ENCODE measurements around the gene NR2C2.

NR2C2 gene

GRCh38 chr3:15023249-15023648 lies 75.9 kb downstream of the NR2C2 start:
- no peak for DNase-seq (ENCODE audit: low read depth)

GRCh38 chr3:15023719-15024118 lies 76.3 kb downstream of the NR2C2 start:
- DNase-seq (ENCODE audit: low read depth) = no peak

GRCh38 chr3:15029625-15030024 lies 82.2 kb downstream of the NR2C2 start:
- DNase-seq (ENCODE audit: low read depth) = no peak

GRCh38 chr3:15032650-15033049 lies 85.3 kb downstream of the NR2C2 start:
- DNase-seq (ENCODE audit: low read depth) = no peak

GRCh38 chr3:15033103-15033502 lies 85.7 kb downstream of the NR2C2 start:
- no peak for DNase-seq (ENCODE audit: low read depth)

GRCh38 chr3:15038306-15038705 lies 90.9 kb downstream of the NR2C2 start:
- DNase-seq (ENCODE audit: low read depth) = no peak

GRCh38 chr3:15040844-15041243 lies 93.5 kb downstream of the NR2C2 start:
- DNase-seq (ENCODE audit: low read depth) = no peak

GRCh38 chr3:15041950-15042349 lies 94.6 kb downstream of the NR2C2 start:
- DNase-seq (ENCODE audit: low read depth) = no peak

- no peak for DNase-seq (ENCODE audit: low read depth)
These were observed 95.6 kb downstream of the NR2C2 start for GRCh38 chr3:15042936-15043335.

- no peak for DNase-seq (ENCODE audit: low read depth)
These were observed 96.2 kb downstream of the NR2C2 start for GRCh38 chr3:15043408-15044171.

- no peak for DNase-seq (ENCODE audit: low read depth)
These were observed 96.9 kb downstream of the NR2C2 start for GRCh38 chr3:15044326-15044725.

- no peak for DNase-seq (ENCODE audit: low read depth)
These were observed 98.3 kb downstream of the NR2C2 start for GRCh38 chr3:15045667-15046066.

GRCh38 chr3:15049584-15049983 lies 102.2 kb downstream of the NR2C2 start:
- no peak for DNase-seq (ENCODE audit: low read depth)

GRCh38 chr3:15050405-15051092 lies 103.2 kb downstream of the NR2C2 start:
- no peak for DNase-seq (ENCODE audit: low read depth)

GRCh38 chr3:15051531-15051930 lies 104.1 kb downstream of the NR2C2 start:
- DNase-seq (ENCODE audit: low read depth) = peak; percentile 10

- DNase-seq (ENCODE audit: low read depth) = no peak
These were observed 105.2 kb downstream of the NR2C2 start for GRCh38 chr3:15052335-15053242.

- no peak for DNase-seq (ENCODE audit: low read depth)
These were observed 106.2 kb downstream of the NR2C2 start for GRCh38 chr3:15053541-15053940.

GRCh38 chr3:15055019-15055557 lies 107.7 kb downstream of the NR2C2 start:
- DNase-seq (ENCODE audit: low read depth) = peak; percentile 55

- DNase-seq (ENCODE audit: low read depth) = no peak
These were observed 109.5 kb downstream of the NR2C2 start for GRCh38 chr3:15056676-15057404.

- no peak for DNase-seq (ENCODE audit: low read depth)
These were observed 112.6 kb downstream of the NR2C2 start for GRCh38 chr3:15060029-15060428.

- DNase-seq (ENCODE audit: low read depth) = no peak
These were observed 115.9 kb downstream of the NR2C2 start for GRCh38 chr3:15063238-15063637.

Data from activated T-helper 9 cell treated with anti-CD3 and anti-CD28 coated beads, Interleukin-2, amount 50 U/mL, for 16 hours (primary cell).